Right forelimb (tissue), 1 donor: ENCODE measurements around the gene TCERG1L.
"Not testable (repeated sequence)": the region's sequence is repeated elsewhere in the genome, so short reads cannot be mapped to it uniquely, and the experiment has no call there.

ENCODE experiments used
- DNase-seq: peaks from one replicate; pipeline ENCODE4 v3.0.0-alpha.2; 2018

TCERG1L gene, protein sequence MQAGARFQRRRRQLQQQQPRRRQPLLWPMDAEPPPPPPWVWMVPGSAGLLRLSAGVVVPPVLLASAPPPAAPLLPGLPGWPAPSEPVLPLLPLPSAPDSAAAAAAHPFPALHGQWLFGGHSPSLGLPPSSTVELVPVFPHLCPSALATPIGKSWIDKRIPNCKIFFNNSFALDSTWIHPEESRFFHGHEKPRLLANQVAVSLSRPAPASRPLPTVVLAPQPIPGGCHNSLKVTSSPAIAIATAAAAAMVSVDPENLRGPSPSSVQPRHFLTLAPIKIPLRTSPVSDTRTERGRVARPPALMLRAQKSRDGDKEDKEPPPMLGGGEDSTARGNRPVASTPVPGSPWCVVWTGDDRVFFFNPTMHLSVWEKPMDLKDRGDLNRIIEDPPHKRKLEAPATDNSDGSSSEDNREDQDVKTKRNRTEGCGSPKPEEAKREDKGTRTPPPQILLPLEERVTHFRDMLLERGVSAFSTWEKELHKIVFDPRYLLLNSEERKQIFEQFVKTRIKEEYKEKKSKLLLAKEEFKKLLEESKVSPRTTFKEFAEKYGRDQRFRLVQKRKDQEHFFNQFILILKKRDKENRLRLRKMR

DNA sequence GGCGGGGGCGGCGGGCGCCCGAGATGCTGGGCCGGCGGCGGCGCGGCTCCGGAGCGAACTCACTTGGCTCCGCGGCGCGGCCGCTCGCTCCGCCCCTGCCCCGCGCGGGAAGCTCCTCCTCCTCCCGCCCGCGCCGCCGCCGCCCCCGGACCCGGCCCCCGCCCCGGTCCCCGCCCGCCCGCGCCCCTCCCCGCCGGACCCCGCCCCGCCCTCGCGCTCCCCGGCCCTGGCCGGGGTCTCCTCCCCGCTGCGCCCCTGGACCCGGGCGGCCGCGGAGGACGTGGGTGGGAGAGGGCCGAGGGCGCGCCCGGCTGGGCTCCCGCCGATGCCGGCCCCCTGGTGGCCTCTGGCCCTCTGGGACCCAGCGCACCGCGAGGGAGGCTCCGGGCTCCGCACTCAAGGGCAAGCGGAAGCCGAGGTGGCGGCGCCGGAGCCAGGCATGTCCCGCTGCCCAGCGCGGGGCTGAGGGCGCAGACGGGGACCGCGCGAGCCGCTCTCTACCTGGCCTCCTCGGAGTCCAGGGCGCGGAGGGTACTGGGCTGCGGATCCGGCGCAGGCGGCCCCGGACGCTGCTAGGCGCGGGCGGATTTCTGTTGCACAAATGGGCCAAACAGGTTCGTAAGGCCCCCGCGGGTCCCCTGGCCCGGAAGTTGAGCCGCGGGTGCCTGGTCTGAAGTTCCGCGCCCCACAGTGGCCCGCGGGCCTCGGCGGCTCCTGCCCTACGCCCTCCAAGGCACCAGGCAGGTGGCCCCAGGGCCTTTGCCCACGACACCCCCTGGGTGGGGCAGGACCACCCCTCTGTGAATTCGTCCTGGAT lies at the start of gene TCERG1L:
TCERG1L (minus strand) TSS at position 61 of the 817 bp plus-strand sequence. CDS start 86 bp downstream, outside the sequence.
- DNase-seq, result peak; percentile 49

- DNase-seq, result no peak
Observed at GRCh38 chr10:131358741-131359442, 47.4 kb upstream of the TCERG1L start.

DNA sequence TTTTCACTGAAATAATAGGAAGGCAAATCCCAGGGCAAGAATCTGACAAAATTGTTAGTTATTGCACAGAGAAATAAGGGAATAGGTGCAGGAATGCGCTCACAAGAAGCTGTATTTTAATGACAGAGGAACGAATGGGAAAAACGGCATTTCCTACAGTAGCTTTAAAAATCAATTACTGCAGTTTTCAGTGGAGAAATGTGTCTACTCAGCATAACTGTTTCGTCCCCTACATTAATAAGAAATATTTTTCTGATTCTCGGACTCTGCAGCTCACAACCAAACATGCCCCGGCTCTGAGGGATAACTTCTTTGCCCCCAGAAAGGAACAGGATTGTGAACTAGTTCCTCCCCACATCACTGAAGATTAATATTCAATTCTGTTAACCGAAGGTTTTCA lies 44.9 kb upstream of the TCERG1L start:
- DNase-seq, result no peak

DNA sequence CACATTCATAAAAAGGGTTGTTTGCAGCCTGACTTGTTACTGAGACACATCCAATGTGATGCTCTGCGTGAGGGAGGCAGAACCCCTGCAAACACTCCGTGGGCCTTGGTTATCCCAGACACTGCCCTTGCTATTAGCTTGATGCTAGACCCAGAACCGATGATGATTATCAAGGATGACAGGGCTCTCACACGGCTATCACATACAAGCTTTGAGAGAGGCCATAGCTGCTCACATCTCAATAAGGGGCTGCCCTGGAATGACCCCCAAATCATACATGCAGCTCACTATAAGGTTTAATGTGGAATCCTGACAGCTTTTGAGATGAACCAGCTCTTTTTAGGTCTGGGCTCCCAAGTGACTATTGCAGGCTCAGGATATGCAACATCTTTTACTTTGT lies 44.4 kb upstream of the TCERG1L start:
- no peak for DNase-seq

DNA sequence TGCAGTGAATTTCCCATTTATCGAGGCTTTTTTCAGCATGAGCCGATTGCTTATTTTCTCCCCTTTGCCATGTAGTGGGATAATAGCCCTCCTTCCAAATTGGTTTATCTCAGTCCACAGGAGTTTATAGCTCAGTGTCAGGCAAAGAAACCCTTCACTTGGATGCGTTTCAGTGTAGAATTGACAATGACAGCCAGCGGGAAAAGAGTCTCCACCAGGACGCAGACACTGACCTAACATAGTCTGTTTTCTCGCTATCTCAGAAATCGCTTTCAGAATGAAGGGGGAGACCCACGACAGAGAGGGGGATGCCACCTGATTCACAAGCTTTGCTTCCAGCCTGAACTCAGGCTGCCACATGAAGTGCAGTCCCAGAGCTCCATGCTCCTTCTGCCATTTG lies 43.5 kb upstream of the TCERG1L start:
- DNase-seq, result no peak

DNA sequence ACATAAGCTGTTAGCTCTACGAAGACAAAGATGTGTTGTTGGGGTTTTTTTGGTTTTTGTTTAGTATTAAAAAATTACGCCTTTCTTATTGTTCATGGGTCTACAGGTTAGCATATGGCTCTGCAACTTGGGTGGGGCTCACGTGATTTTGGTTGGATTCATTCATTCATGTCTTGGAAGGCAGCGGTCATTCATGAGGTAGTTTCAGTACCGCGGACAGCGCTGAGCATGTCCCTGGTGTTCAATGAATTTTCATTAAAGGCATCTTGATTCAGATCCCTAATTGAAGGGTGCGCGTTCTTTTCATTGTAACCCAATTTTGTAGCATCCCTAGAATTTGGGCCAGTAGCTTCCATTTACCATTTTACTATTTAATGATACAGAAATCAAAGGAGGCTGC lies 42.9 kb upstream of the TCERG1L start:
- DNase-seq, result peak; percentile 58

DNA sequence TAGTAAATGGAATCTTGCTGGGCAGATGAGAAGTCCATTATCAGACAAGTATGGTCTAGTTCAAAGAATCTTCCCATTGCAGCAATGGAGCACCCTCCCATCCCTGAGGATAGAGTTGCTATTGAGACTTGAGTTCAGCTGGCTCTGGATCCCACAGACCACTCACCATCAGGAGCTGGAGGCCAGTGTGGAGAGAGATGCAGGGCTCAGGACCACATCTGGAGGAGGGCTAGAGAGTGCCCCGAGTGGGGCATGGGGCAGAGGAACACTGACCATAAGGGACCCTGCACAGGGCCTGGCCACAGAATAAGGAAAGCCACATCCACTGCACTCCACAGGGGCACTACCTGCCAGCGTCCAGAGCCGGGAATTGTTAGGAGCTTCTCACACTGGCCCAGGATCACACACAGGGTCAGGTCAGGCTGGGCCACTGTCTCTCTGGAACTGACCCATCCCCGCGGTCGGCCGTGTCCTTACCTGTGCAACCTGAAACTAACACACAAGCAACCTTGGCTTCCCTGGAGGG lies 41.3 kb upstream of the TCERG1L start:
- no peak for DNase-seq

DNA sequence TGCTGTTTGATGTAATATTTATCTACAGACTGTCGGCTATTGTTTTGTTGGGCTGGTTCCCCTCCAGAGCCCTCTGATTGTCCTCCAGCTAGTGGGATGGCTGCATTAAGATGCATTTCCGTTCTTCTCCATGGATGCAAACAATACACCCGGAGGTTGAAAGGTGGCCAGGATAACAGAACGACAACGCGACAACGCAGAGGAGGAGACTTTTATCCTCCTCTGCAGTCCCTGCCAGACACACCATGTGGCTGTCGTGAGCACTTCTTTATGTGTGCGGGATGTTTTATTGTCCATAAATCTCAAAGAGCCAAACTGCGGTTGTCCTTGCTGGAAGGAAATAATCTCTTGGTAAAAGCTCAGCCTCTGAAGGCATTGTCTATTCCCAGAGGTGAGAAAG lies 39.1 kb upstream of the TCERG1L start:
- DNase-seq, result no peak

DNA sequence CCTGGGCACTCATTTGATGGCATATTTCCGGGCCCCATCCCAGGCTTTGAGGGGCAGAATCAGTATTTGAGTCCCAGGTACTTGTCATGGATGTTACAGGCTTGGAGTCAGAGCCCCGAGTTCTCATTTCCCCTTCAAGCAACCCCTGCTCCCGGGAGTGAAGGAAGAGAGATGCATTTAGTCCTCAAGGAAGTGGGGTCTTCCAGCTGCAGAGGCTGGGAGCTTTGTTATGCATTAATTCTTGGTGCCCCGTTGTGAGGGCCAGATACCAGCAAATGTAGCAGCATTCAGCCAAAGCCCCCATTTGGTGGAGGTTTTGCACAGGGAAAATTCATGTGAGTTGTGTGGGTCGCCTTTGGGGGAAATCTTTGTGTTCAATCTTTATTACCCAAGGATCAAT lies 38.7 kb upstream of the TCERG1L start:
- DNase-seq, result no peak

- DNase-seq, result no peak
Observed at GRCh38 chr10:131346456-131346855, 34.9 kb upstream of the TCERG1L start.

DNA sequence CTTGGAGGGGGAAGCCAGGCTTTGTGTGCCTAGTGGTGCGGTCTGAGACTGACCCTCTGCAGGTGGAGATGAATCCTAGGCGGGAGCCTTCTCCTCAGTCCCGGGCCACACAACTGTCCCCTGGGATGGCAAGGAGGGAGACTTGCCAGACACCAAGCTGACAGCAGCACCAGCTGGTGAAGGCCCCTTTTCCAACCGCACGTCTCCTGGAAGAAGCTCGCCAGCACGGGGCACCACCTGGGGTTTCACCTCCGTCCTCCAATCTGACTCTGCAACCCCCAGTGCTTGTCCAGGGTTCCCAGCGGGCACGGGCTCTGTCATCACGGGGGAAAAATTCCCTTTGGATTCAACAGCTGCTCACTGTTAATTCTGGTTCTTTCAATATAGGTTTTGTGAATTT lies 34.2 kb upstream of the TCERG1L start:
- no peak for DNase-seq

DNA sequence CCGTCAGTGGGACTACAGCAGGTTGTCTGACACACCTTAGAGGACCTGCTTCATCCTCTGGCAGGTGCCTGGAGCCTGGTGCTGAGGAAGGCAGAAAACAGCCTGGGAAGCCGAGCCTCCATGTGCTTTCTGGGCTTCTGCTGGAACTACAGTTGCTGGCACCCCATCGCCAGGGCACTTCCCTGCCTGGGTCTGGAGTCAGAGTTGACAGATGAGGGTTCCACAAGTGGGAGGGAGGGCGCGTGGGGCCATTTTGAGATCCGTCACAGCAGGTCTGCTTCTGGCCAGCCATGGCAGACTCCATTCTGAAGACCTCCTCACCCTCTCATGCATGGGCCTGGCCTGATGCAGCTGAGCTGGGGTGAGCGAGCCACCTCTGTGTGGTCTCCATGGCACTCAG lies 33.2 kb upstream of the TCERG1L start:
- no peak for DNase-seq

- DNase-seq, result no peak
Observed at GRCh38 chr10:131337741-131338140, 26.2 kb upstream of the TCERG1L start.

- DNase-seq, result no peak
Observed at GRCh38 chr10:131332821-131333220, 21.3 kb upstream of the TCERG1L start.

DNA sequence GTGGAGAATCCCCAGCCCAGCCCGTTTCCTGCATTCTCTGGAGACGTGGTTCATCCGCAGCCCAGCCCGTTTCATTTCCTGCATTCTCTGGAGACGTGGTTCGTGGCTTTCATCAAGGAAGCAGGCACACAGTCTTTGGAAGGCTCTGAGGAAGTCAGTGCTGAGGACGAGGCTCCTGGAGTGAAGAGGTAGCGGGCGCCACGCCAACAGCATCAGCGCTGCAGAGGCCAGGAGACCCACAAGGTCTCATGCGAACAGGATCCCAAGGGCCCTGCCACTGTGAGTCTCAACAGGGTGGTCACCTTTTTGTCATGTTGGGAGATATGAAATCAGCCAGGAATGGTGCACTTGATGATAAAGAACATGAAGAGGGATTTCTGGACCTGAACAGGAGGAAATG lies 12.4 kb upstream of the TCERG1L start:
- no peak for DNase-seq

DNA sequence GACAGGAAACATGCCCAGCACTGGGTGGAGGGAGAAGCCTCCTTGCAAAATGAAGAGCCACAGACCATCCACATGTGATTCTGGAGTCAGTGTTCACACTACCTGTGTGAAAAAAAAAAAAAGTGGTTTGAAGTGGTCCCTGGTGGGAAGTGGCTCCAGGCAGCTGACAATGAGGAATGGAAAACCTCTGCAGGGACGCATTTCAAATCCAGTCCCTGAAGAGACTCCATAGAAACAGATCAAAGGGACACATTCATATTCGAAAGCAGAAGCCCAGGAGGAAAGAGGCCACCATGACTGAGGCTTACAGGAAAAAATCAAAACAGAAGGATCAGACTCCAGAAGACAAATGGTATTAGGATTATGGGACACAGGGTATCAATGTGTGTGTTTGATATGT lies 11.5 kb upstream of the TCERG1L start:
- DNase-seq, result no peak

DNA sequence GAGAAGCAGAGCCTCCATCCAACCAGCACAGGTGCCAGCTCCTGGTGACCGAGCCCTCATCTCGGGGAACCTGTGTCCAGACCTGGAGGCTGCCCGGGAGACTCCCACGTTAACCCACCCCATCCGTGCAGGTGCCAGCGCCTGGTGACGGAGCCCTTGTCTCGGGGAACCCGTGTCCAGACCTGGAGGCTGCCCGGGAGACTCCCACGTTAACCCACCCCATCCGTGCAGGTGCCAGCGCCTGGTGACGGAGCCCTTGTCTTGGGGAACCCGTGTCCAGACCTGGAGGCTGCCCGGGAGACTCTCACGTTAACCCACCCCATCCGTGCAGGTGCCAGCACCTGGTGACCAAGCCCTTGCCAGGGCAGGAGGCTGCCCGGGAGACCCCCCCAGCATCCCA lies 11.1 kb upstream of the TCERG1L start:
- not testable (repeated sequence) for DNase-seq

- no peak for DNase-seq
Observed at GRCh38 chr10:131320860-131321604, 9.5 kb upstream of the TCERG1L start.

GRCh38 chr10:131318814-131319213 lies 7.3 kb upstream of the TCERG1L start:
- no peak for DNase-seq

DNA sequence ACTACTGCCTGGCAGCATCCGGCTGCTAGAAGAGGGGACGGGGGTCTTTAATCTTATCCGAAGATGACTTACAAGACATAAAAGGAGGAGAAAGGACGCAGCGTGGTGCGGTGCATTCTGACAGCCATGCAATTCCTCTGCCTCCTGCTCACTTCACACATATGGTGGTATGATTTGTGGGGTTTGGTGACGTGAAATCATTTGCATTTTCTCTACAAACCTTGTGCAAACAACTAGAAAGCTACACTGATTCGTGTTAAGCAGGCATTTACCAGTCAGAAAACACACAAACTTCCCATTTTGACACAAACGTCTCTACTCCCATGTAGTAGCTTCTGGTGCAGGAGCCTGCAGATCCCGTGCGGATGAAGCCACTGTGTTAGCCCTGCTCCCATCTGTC lies 6.8 kb upstream of the TCERG1L start:
- DNase-seq, result no peak

GRCh38 chr10:131316321-131317075 lies 5.0 kb upstream of the TCERG1L start:
- no peak for DNase-seq
